ENCODE results near the gene NDE1.
"Not testable (repeated sequence)": the region's sequence is repeated elsewhere in the genome, so short reads cannot be mapped to it uniquely, and the experiment has no call there.

The NDE1 gene

DNA sequence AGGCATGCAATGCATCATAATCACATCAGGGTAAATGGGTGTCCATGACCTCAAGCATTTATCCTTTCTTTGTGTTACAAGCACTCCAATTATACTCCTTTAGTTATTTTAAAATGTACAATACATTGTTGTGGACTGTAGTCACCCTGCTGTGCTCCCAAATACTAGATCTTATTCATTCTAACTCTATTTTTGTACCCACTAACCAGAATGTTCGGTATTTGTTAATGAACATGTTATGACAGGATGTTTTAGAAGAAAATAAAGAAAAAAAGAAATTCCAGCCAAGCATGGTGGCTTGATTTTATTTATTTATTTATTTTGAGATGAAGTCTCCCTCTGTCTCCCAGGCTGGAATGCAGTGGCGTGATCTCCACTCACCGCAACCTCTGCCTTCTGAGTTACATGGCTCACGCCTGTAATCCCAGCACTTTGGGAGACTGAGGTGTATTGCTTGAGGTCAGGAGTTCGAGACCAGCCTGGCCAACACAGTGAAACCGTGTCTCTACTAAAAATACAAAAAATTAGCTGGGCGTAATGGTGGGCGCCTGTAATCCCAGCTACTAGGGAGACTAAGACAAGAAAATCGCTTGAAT lies 1.8 kb upstream of the NDE1 start:
- DNase-seq, result no peak

DNA sequence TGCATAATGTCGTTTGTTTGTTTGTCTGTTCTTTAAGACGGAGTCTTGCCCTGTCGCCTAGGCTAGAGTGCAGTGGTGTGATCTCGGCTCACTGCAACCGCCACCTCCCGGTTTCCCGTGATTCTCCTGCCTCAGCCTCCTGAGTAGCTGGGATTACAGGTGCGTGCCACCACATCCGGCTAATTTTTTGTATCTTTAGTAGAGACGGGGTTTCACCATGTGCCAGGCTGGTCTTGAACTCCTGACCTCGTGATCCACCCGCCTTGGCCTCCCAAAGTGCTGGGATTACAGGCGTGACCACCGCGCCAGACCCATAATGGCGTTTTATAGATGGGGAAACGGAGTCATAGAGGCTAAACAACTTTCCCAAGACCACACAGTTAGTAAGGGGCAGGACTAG lies 734 bp upstream of the NDE1 start:
- DNase-seq; intact Hi-C loops (cut with DNase I): not testable (repeated sequence)

More for the DNA sequence above, 1.8 kb upstream of the NDE1 start:
- intact Hi-C loops (cut with DNase I), result no loop called here

DNA sequence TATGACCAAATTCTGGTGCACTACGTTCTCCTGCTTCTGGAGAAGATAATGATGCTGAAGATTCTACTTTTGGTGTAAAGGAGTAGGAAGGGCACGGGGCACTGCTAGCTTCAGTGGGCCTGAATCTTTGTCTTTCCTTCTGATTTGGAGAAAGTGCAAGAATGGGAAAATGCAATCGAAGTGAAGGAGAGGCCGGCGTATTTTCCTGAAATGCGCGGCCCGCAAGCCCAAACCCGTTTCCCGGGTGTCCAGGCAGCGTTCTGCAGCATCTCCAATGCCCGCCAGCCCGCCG lies 372 bp upstream of the NDE1 start:
- intact Hi-C loops (cut with DNase I), result no loop called here
- DNase-seq, result no peak

DNA sequence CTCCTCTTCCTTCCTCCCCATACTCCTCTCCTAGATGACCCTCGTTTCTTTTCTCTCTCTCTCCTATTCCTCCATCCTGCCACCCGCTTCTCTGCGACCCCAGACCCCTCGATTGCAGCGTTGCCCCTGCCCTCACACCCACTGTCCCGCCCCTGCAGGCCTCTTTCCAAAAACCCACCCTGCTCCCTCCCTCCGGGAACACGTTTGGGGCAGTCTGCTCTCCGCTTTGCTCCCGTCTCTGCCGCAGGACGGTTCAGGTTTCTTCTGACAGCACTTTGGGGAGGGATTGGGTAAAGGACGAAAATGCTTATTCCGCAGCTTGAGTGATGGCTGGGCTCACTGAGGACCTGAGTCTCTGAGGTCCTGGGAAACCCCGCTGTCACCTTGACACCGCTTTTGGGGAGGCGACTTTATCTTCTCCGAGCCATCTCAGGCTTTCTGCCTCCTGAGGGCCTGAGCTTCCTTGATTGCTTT lies 690 bp downstream of the NDE1 start:
- peak in 1 of 10 donors; percentile 29 for DNase-seq
- intact Hi-C loops (cut with DNase I), result no loop called here

DNA sequence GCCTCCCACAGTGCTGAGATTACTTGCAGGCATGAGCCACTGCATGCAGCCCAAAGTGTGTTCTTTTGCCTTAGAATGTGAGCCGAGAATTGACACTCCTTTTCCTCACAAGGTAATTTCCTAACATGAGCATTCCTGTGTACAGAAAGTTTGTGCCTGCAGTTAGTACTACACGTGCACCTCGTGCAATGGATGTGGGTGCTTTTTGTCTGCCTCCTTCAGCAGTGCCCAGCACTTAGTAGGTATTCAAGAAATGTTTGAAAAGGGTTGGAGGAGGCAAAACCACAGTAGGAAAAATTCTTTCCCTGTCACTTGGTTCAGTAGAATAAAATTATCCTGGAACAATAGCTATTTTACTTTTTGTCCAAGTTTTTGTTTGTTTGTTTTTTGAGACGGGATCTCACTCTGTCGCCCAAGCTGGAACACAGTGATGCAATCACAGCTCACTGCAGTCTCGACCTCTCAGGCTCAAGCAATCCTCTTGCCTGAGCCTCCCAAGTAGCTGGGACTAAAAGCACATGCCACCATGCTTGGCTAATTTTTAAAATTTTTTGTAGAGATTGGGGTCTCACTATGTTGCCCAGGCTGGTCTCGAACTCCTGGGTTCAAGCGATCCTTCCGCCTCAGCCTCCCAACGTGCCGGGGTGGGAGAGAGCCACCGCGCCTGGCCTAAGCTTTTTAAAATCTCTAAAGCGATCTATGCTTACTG lies 2.4 kb downstream of the NDE1 start:
- DNase-seq, result no peak
- intact Hi-C loops (cut with DNase I), result no loop called here

DNA sequence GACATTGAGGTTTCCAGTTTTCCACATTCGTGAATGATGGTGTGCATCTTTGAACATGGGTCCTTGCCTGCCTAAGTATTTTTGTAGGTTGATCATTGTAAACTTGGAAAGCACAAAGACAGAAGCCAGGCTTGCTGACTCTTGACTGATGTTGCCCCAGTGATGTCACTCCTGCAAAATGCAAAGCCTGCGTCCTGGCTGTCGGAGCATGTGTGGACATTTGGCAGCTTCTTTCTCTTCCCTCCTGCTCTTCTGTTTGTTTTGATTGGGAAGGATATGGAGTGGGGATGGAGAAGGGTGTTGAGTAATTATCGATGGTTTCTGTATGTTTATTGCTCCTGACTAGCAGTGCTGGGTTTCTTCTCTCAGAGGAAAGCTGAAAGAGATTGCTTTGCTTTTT lies 3.2 kb downstream of the NDE1 start:
- intact Hi-C loops (cut with DNase I), result no loop called here
- DNase-seq, result peak in 1 of 10 donors; percentile 40

DNA sequence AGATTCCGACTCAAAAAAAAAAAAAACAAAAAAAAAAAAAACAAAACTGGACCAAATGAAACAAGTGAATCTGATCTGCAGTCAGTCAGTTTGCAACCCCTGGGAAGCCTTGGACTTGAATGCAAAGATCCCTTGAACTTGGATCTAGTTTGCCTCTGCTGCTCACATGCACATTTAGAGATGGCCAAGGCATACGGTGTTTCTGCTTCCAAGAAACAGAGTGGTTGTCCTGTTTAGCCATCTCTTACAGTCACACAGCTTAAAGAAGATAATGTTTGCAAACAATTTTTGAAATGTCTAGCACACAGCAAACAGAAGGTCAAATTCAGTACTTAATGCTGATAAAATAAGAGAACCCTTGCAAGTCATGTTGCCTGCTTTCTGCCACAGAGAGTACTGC lies 4.5 kb downstream of the NDE1 start:
- DNase-seq, result no peak

DNA sequence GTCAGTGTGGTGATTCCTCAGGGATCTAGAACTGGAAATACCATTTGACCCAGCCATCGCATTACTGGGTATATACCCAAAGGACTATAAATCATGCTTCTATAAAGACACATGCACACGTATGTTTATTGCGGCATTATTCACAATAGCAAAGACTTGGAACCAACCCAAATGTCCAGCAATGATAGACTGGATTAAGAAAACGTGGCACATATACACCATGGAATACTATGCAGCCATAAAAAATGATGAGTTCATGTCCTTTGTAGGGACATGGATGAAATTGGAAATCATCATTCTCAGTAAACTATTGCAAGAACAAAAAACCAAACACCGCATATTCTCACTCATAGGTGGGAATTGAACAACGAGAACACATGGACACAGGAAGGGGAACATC lies 5.5 kb downstream of the NDE1 start:
- DNase-seq; intact Hi-C loops (cut with DNase I): not testable (repeated sequence)

More for the DNA sequence above, 4.5 kb downstream of the NDE1 start:
- intact Hi-C loops (cut with DNase I), result no loop called here

DNA sequence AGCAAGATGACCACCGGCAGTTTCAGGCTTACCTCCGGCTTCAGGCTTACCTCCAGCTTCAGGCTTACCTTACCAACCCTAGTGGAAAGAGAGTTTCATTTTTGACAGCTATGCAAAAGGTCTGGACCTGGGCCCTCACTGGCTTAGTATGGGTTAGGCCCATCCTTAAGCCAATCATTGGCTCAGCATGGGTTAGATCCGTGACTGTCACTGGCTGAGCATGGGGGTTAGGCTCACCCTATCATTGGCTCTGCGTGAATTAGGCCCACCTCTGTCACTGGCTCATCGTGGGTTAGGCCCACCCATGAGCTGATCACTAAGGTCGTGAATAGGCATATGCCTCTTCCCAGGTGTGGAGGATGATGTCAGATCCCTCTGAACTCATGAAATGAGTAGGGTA lies 8.1 kb downstream of the NDE1 start:
- DNase-seq, result no peak
- intact Hi-C loops (cut with DNase I), result no loop called here

DNA sequence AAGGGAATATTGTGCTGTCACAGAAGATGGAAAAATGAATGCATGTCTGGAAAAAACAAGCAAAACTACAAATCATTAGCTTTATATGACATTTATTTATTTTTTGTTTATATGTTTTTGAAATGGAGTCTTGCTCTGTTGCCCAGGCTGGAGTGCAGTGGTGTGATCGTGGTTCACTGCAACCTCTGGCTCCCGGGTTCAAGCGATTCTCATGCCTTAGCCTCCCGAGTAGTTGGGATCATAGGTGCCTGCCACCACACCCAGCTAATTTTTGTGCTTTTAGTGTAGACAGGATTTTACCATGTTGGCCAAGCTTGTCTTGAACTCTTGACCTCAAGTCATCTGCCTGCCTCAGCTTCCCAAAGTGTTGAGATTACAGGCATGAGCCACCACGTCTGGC lies 8.5 kb downstream of the NDE1 start:
- DNase-seq, result peak in 1 of 10 donors; percentile 54
- intact Hi-C loops (cut with DNase I), result no loop called here

DNA sequence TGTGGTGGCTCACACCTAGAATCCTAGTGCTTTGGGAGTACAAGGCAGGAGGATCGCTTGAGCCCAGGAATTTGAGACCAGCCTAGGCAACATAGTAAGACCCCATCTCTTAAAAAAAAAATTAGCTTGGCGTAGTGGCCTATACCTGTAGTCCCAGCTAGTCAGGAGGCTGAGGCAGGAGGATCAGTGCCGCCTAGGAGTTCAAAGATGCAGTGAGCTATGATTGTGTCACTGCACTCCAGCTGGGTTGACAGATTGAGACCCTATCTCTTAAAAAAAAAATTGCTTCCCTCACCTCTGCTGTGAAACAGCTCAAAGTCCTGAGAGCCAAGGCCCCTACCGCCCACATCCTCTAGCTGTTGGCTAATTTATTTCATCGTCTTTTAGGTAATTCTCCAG lies 10.2 kb downstream of the NDE1 start:
- no peak for DNase-seq
- intact Hi-C loops (cut with DNase I), result no loop called here

DNA sequence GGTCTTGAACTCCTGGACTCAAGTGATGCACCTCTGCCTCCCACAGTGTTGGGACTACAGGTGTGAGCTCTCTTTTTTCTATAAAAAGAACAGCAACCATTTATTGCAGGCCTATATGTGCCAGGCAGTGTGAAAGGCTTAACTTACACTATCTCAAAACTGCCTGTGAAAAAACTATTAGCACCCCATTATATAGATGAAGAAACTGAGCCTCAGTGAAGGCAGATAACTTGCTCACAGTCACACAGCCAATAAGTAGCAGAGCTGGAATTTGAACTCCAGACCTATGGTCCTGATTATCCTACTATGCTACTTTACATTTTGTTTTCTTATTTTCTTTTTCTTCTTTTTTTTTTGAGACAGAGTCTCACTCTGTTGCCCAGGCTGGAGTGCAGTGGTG lies 15.1 kb downstream of the NDE1 start:
- intact Hi-C loops (cut with DNase I), result no loop called here

DNA sequence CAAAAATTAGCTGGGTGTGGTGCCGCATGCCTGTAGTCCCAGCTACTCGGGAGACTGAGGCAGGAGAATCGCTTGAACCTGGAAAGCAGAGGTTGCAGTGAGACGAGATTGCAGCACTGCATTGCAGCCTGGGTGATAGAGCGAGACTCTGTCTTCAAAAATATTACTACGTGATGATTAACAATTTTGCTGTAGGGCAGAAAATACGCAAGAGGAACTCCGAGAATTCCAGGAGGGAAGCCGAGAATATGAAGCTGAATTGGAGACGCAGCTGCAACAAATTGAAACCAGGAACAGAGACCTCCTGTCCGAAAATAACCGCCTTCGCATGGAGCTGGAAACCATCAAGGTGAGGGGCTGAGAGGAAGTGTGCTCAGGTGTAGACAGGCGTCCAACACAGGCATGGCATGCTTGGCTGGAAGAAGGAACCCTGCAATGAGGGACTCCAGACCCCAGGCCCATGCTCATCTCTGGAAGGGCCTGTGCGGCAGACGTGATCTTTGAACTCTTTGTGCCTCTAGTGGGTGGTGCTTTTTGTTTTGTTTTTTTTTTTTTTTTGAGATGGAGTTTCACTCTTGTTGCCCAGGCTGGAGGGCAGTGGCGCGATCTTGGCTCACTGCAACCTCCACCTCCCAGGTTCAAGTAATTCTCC lies 17.2 kb downstream of the NDE1 start:
- intact Hi-C loops (cut with DNase I), result no loop called here
- peak in 2 of 10 donors; percentile 16 to 74 for DNase-seq

More for the DNA sequence above, 15.1 kb downstream of the NDE1 start:
- no peak for DNase-seq

DNA sequence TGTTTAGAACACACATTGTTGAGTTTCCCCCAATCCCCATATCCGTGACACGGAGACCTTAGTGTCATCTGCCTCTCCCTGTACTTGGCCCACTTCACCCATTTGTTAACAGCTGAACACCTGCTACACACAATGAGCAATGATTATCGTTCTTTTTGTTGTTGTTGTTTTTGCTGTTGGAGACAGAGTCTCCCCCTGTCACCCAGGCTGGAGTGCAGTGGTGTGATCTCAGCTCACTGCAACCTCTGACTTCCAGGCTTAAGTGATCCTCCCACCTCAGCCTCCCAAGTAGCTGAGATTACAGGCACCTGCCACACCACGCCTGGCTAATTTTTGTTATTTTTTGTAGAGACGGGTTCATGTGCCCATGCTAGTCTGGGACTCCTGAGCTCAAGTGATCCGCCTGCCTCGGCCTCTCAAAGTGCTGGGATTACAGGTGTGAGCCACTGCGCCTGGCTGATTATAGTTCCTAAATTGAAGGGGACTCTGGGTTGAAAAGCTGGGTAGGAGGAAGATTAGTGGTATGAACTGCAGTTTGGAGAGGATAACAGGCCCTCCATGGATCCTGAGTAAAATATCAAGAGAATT lies 21.6 kb downstream of the NDE1 start:
- intact Hi-C loops (cut with DNase I), result no loop called here
- DNase-seq, result peak in 1 of 10 donors; percentile 56

DNA sequence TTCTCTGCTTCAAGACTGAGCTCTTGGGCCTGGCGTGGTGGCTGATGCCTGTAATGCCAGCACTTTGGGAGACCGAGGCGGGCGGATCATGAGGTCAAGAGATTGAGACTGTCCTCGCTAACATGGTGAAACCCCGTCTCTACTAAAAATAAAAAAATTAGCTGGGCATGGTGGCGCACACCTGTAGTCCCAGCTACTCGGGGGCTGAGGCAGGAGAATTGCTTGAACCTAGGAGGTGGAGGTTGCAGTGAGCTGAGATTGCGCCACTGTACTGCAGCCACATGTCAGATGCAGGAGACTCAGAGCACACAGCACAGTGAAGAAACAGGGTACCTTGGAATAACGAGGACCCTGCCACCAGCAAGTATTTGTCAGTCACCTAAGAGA lies 22.1 kb downstream of the NDE1 start:
- DNase-seq, result peak in 1 of 10 donors; percentile 66
- intact Hi-C loops (cut with DNase I), result not testable (repeated sequence)

DNA sequence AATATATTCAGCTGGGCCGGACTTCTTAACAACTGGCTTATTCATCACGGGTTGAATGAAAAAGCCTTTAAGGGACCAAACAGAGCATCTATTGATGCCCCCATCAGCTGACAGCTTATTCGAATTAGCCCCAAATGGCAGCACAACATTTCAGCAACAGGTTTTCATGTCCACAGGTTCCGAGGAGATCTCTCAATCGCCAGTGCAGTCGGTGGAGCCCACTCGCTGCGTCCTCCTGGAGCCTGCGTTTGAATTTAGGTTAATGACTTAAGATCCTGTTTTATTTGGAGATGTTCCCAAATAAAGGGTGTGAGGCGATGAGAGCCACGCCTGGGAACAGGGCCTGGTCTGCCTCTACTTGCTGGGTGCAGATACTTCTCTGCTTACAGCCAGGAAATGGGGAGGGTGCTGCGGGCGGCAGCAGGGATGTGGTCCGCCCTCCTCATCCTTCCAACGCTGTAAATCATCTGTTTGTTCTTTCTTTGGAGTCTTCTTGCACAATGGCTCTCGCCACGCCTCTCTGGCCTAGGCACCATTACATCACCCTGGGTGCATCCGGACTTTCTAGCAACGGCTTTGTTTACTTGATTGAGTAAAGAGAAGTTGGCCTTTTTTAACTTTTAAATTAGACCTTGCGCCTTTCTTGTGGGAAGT lies 22.6 kb downstream of the NDE1 start:
- peak; percentile 54 to 95 (median 76) for DNase-seq
- intact Hi-C loops (cut with DNase I), result no loop called here

DNA sequence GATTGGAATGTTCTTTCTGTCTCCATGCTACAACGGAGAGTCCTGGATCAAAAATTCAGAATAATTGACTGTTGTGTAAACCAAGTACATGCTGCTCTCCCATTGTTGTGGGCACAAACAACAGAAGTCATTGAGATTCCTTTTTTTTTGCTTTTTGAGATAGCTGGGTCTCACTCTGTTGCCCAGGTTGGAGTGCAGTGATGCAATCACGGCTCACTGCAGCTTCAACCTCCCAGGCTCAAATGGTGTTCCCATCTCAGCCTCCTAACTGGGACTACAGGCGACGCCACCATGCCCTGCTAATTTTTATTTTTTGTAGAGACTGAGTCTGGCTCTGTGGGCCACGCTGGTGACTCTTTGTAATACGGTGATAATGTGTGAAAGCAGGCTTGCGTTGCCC lies 24.5 kb downstream of the NDE1 start:
- intact Hi-C loops (cut with DNase I), result no loop called here
- peak in 3 of 10 donors; percentile 10 to 71 (median 20) for DNase-seq

DNA sequence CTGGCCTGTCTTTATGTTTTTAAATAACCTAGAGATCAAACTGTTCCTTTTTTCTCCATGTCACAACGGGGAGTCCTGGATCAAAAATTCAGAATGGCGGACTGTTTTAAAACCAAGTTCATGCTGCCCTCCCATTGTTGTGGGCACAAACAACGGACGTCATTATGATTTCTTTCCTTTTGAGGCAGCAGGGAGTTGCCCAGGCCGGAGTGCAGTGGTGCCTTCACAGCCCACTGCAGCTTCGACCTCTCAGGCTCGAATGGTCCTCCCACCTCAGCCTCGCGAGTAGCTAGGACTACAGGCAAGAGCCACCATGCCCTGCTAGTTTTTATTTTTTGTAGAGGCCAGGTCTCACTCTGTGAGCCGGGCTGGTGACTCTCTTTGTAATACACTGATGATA lies 26.5 kb downstream of the NDE1 start:
- intact Hi-C loops (cut with DNase I), result no loop called here
- peak in 2 of 10 donors; percentile 59 to 63 for DNase-seq

DNA sequence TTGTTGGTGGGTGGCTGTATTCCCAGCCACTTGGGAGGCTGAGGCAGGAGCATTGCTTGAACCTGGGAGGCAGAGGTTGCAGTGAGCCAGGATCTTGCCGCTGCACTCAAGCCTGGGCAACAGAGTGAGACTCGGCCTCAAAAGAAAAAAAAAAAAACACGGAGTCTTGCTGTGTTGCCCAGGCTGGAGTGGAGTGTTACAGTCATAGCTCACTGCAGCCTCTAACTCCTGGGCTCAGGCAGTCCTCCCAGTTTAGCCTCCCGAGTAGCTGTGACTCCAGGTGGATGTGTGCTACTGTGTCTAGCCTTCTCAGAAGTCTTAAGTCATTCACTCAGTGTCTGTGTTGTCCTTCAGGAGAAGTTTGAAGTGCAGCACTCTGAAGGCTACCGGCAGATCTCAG lies 27.4 kb downstream of the NDE1 start:
- peak in 2 of 10 donors; percentile 19 to 20 for DNase-seq
- intact Hi-C loops (cut with DNase I), result no loop called here

DNA sequence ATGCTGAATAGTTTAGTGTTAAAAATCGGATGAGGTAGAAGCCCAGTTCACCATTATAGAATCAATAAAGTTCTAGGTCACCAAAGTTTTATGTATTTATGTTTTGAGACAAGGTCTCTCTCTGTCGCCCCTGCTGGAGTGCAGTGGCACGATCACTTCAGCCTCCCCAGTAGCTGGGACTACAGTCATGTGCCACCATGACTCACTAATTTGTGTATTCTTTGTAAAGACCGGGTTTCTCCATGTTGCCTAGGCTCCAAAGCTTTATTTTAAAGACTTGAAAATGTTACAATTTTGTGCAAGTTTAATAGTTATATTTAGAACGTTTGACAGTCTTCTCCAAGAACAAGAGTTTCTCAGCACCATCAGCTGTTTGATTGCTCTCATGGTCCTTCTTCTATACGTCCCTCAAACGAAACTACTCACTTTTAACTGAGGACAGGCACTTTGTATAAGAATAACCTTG lies 32.1 kb downstream of the NDE1 start:
- peak in 4 of 10 donors; percentile 20 to 93 (median 34) for DNase-seq
- intact Hi-C loops (cut with DNase I), result loop anchor here (5.0 kb wide), 1 partner anchor 40 kb away; the partner anchor contains the start of gene MARF1

DNA sequence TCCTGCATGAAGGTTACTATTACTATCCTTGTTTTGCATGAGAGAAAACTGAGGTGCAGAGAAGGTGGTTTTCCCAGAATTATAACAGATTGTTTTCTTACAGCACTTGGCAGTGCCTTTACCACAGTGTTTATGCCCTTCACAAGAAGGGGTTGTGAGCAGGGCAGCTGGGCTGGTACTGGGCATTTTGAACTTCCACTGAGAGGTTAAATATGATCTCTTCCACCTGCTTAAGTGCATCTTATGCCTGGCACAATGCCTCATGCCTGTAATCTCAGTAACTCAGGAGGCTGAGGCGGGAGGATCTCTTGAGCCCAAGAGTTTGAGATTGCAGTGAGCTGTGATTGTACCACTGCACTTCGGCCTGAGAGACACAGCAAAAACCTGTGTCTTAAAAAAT lies 36.2 kb downstream of the NDE1 start:
- no peak for DNase-seq
- intact Hi-C loops (cut with DNase I), result no loop called here
